IPS-18c (cell line): Measurements from ENCODE around the gene PDLIM7.

ENCODE experiments used
- H3K4me3 ChIP-seq: 2 replicates; pipeline ENCODE4 v1.7.0; 2013; ENCODE audit warnings: low read depth, mild to moderate bottlenecking, low read length, moderate library complexity; ENCODE audit not compliant: insufficient read depth
- H3K9me3 ChIP-seq: one replicate; pipeline ENCODE4 v1.6.1; 2013; ENCODE audit warnings: mild to moderate bottlenecking, low read length, moderate library complexity; ENCODE audit not compliant: control insufficient read depth, insufficient read depth

The PDLIM7 gene

GRCh38 chr5:177446200-177447065, 51.0 kb downstream of the PDLIM7 start, which contains the start of gene PRR7:
Gene PRR7, plus strand, starts transcription at chr5:177446814. Its CDS starts 8,254 bp downstream, at chr5:177455068.
- Histone ChIP-seq H3K9me3 (peaks cover 4% of the 10 kb centered on the region), H3K4me3 (peak within 1 kb of the TSS; percentile 72)

GRCh38 chr5:177445917-177446199, 51.5 kb downstream of the PDLIM7 start:
- Histone ChIP-seq H3K4me3 (peak overlapping the region; percentile 72), H3K9me3 (peaks cover 4% of the 10 kb centered on the region)

GRCh38 chr5:177445052-177445916, 52.1 kb downstream of the PDLIM7 start:
- Histone ChIP-seq H3K9me3 (no peaks in the 10 kb centered on the region), H3K4me3 (no peak overlapping the region; the same call in 1 of the 2 replicates)

GRCh38 chr5:177444106-177445051, 53.0 kb downstream of the PDLIM7 start:
- H3K4me3 ChIP-seq = no peak overlapping the region
- no peaks in the 10 kb centered on the region for H3K9me3 ChIP-seq

GRCh38 chr5:177443144-177443983, 54.0 kb downstream of the PDLIM7 start:
- Histone ChIP-seq H3K4me3 (no peak overlapping the region), H3K9me3 (no peaks in the 10 kb centered on the region)

- no peaks in the 10 kb centered on the region for H3K9me3 ChIP-seq
- no peak overlapping the region for H3K4me3 ChIP-seq
These were observed 55.2 kb downstream of the PDLIM7 start for GRCh38 chr5:177442066-177442826.

- H3K9me3 ChIP-seq = no peaks in the 10 kb centered on the region
- H3K4me3 ChIP-seq = no peak overlapping the region
These were observed 56.2 kb downstream of the PDLIM7 start for GRCh38 chr5:177440990-177441780.

GRCh38 chr5:177440211-177440989, 57.0 kb downstream of the PDLIM7 start:
- no peak overlapping the region for H3K4me3 ChIP-seq
- no peaks in the 10 kb centered on the region for H3K9me3 ChIP-seq

GRCh38 chr5:177439518-177440053, 57.8 kb downstream of the PDLIM7 start:
- no peaks in the 10 kb centered on the region for H3K9me3 ChIP-seq
- H3K4me3 ChIP-seq = no peak overlapping the region

GRCh38 chr5:177438468-177438867, 58.9 kb downstream of the PDLIM7 start:
- Histone ChIP-seq H3K4me3 (no peak overlapping the region), H3K9me3 (no peaks in the 10 kb centered on the region)

- Histone ChIP-seq H3K9me3 (no peaks in the 10 kb centered on the region), H3K4me3 (no peak overlapping the region)
These were observed 59.8 kb downstream of the PDLIM7 start for GRCh38 chr5:177437623-177438022.

- H3K4me3 ChIP-seq = no peak overlapping the region
- H3K9me3 ChIP-seq = no peaks in the 10 kb centered on the region
These were observed 61.4 kb downstream of the PDLIM7 start for GRCh38 chr5:177435847-177436536.

GRCh38 chr5:177434942-177435738, 62.3 kb downstream of the PDLIM7 start:
- H3K9me3 ChIP-seq = no peaks in the 10 kb centered on the region
- no peak overlapping the region for H3K4me3 ChIP-seq
